Stomach smooth muscle (tissue), 2 donors: Measurements from ENCODE around the gene CYP51A1.
"Not testable (repeated sequence)": the region's sequence is repeated elsewhere in the genome, so short reads cannot be mapped to it uniquely, and the experiment has no call there.

Experiments used
- H3K27ac ChIP-seq: one replicate; pipeline ENCODE4 v1.7.0; 2013; ENCODE audit warnings: mild to moderate bottlenecking, low read length, inconsistent platforms
- H3K27me3 ChIP-seq, 2 donors: one replicate each; pipeline ENCODE4 v1.7.0; 2013; ENCODE audit warnings: low read length in 2 of 2; ENCODE audit not compliant: insufficient read depth in 2 of 2, control insufficient read depth in 1 of 2
- H3K36me3 ChIP-seq, 2 donors: one replicate each; pipeline ENCODE4 v1.7.0; 2013; ENCODE audit warnings: low read length in 2 of 2; ENCODE audit not compliant: control insufficient read depth in 2 of 2, insufficient read depth in 2 of 2
- H3K4me1 ChIP-seq: one replicate; pipeline ENCODE4 v1.7.0; 2013; ENCODE audit warnings: low read length; ENCODE audit not compliant: control insufficient read depth, insufficient read depth
- H3K4me3 ChIP-seq, 2 donors: one replicate each; pipeline ENCODE4 v1.7.0; 2013; ENCODE audit warnings: low read length in 2 of 2
- H3K9ac ChIP-seq, 2 donors: one replicate each; pipeline ENCODE4 v1.7.0; 2013; ENCODE audit warnings: low read length in 2 of 2, mild to moderate bottlenecking in 1 of 2
- H3K9me3 ChIP-seq, 2 donors: one replicate each; pipeline ENCODE4 v1.7.0; 2013; ENCODE audit warnings: low read length in 2 of 2; ENCODE audit not compliant: control insufficient read depth in 2 of 2
- donor health status: healthy.
- donor health status: Pancreatic carcinoma.

The CYP51A1 gene

DNA sequence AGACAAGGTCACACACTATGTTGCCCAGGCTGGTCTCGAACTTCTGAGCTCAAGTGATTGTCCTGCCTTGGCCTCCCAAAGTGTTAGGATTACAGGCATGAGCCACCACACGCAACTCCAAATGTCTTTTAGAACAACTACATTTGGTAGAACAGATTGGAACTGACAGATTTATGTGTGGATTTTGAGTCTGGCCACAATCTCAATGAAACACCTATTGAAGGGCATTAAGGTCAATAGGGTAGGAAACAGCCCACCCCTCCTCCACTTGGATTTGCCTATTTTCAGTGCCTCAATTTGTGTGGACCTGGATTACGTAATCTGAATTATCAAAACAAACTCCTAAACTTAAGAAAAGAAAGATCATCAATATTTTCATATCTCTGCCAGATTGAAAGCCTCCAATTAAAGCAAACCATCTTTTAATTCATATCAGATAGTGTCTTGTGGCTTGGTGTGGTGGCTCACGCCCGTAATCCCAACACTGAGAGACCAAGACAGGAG lies 15.5 kb upstream of the CYP51A1 start:
- no peaks in the 10 kb centered on the region for H3K4me1 ChIP-seq
- no peak overlapping the region for H3K27ac ChIP-seq
- H3K9me3 ChIP-seq = no peaks in the 10 kb centered on the region
- no peaks in the 10 kb centered on the region for H3K36me3 ChIP-seq
- no peak overlapping the region for H3K4me3 ChIP-seq
- H3K27me3 ChIP-seq = no peaks in the 10 kb centered on the region
- no peak overlapping the region for H3K9ac ChIP-seq

GRCh38 chr7:92143192-92143880 lies 9.1 kb upstream of the CYP51A1 start:
- H3K4me1 ChIP-seq, H3K27ac ChIP-seq, H3K27me3 ChIP-seq, H3K9ac ChIP-seq, H3K36me3 ChIP-seq, H3K4me3 ChIP-seq, H3K9me3 ChIP-seq: not testable (repeated sequence)

DNA sequence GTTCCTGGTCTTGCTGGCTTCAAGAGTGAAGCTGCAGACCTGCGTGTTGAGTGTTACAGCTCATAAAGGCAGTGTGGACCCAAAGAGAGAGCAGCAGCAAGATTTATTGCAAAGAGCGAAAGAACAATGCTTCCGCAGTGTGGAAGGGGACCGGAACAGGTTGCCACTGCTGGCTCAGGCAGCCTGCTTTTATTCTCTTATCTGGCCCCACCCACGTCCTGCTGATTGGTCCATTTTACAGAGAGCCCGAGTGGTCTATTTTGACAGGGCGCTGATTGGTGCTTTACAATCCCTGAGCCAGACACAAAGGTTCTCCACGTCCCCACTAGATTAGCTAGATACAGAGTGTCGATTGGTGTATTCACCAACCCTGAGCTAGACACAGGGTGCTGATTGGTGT lies 8.5 kb upstream of the CYP51A1 start:
- H3K27ac ChIP-seq, H3K9ac ChIP-seq, H3K4me1 ChIP-seq, H3K36me3 ChIP-seq, H3K27me3 ChIP-seq, H3K4me3 ChIP-seq, H3K9me3 ChIP-seq: not testable (repeated sequence)

GRCh38 chr7:92141161-92141560 lies 6.9 kb upstream of the CYP51A1 start:
- Histone ChIP-seq H3K4me1 (no peaks in the 10 kb centered on the region), H3K36me3 (no peaks in the 10 kb centered on the region), H3K9me3 (no peaks in the 10 kb centered on the region), H3K9ac (no peak overlapping the region), H3K4me3 (no peak overlapping the region), H3K27me3 (no peaks in the 10 kb centered on the region), H3K27ac (no peak overlapping the region)

- H3K36me3 ChIP-seq = no peaks in the 10 kb centered on the region
- no peak overlapping the region for H3K27ac ChIP-seq
- H3K4me1 ChIP-seq = peaks cover 10% of the 10 kb centered on the region
- no peak overlapping the region for H3K9ac ChIP-seq
- no peaks in the 10 kb centered on the region for H3K9me3 ChIP-seq
- no peak overlapping the region for H3K4me3 ChIP-seq
- H3K27me3 ChIP-seq = no peaks in the 10 kb centered on the region
These were observed 3.3 kb upstream of the CYP51A1 start for GRCh38 chr7:92137557-92137956.

GRCh38 chr7:92135052-92135889 lies 994 bp upstream of the CYP51A1 start:
- Histone ChIP-seq H3K27ac (peak overlapping the region; percentile 93), H3K4me3 (peak overlapping the region; percentile 94 to 97), H3K27me3 (no peaks in the 10 kb centered on the region), H3K36me3 (peaks cover 3 to 7% of the 10 kb centered on the region in 2 donors), H3K4me1 (peaks cover 10% of the 10 kb centered on the region), H3K9ac (peak overlapping the region; percentile 94 to 96), H3K9me3 (no peaks in the 10 kb centered on the region)

DNA sequence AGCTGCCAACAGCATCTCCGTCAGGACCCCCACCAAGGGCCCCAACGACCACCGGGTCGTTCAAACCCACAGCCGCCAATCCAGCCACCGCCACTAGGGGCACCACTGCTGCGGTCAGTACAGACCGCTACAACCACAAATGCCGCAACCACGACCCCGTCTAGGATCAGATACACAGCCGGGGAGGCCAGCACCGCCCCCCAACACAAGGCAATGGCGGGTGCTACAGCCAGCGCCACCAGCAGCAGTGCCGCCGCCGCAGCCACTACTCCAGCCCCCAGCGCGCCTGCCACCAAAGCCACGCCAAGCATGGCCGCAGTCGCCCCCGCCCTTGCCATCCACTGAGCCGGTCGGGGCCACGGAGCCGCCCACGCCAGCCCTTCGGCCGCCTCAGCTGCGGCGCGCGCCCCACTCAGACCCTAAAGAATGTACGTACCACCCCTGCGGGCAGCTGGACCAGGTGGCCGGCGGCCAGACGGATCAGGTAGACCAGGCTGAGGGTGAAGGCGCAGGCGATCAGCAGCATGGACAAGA lies 473 bp downstream of the CYP51A1 start:
- peak overlapping the region; percentile 94 to 96 for H3K9ac ChIP-seq
- H3K4me1 ChIP-seq = peaks cover 10% of the 10 kb centered on the region
- H3K27me3 ChIP-seq = no peaks in the 10 kb centered on the region
- H3K9me3 ChIP-seq = no peaks in the 10 kb centered on the region
- H3K27ac ChIP-seq = peak overlapping the region; percentile 93
- peaks cover 5 to 7% of the 10 kb centered on the region in 2 donors for H3K36me3 ChIP-seq
- H3K4me3 ChIP-seq = peak overlapping the region; percentile 94 to 97

- Histone ChIP-seq H3K9me3 (no peaks in the 10 kb centered on the region), H3K27ac (peak overlapping the region; percentile 93), H3K36me3 (peaks cover 5 to 7% of the 10 kb centered on the region in 2 donors), H3K4me3 (peak overlapping the region; percentile 94 to 97), H3K9ac (peak overlapping the region; percentile 94 to 96), H3K27me3 (no peaks in the 10 kb centered on the region), H3K4me1 (peaks cover 10% of the 10 kb centered on the region)
These were observed 1.0 kb downstream of the CYP51A1 start for GRCh38 chr7:92133133-92133736.

- Histone ChIP-seq H3K9ac (no peak overlapping the region), H3K9me3 (no peaks in the 10 kb centered on the region), H3K27me3 (no peaks in the 10 kb centered on the region), H3K27ac (no peak overlapping the region), H3K4me1 (peaks cover 10% of the 10 kb centered on the region), H3K4me3 (no peak overlapping the region), H3K36me3 (peaks cover 7 to 14% of the 10 kb centered on the region in 2 donors)
These were observed 2.4 kb downstream of the CYP51A1 start for GRCh38 chr7:92131764-92132330.

GRCh38 chr7:92131093-92131492 lies 3.2 kb downstream of the CYP51A1 start:
- Histone ChIP-seq H3K27me3 (no peaks in the 10 kb centered on the region), H3K27ac (no peak overlapping the region), H3K9me3 (no peaks in the 10 kb centered on the region), H3K4me3 (no peak overlapping the region), H3K9ac (no peak overlapping the region), H3K36me3 (peaks cover 7 to 14% of the 10 kb centered on the region in 2 donors), H3K4me1 (peaks cover 10% of the 10 kb centered on the region)
